Activated CD4-positive, alpha-beta T cell treated with anti-CD3 and anti-CD28 coated beads, Interleukin-2, amount 10 ng/mL, durations not matched to agents 7 days and 5 days (primary cell): ENCODE data around the gene LRRC8D. TPM values are rescaled to one million over a fixed set of nuclear protein-coding genes. Genes with fewer than 3 reads are reported as not detected.

ENCODE experiments used
- CTCF ChIA-PET: fragments of 350-600 bp; sonication (Branson Sonifier 250); formaldehyde crosslinking; loops from one replicate; lab custom pipeline; 2021; ENCODE audit warnings: antibody characterized with exemption; lab: Charles Lee
- POLR2A ChIA-PET: fragments of 350-600 bp; sonication (Branson Sonifier 250); formaldehyde crosslinking; loops from one replicate; lab custom pipeline; 2021; ENCODE audit warnings: antibody characterized with exemption; lab: Charles Lee
- DNase-seq: peaks from one replicate; pipeline ENCODE4 v3.0.0-alpha.2; 2020
- H3K27ac Mint-ChIP-seq: one replicate; pipeline ENCODE4 v1.8.0; 2021; ENCODE audit warnings: mild to moderate bottlenecking, moderate library complexity, mixed read lengths
- H3K27me3 Mint-ChIP-seq: one replicate; pipeline ENCODE4 v1.8.0; 2021; ENCODE audit warnings: mixed read lengths
- H3K36me3 Mint-ChIP-seq: one replicate; pipeline ENCODE4 v1.8.0; 2021; ENCODE audit warnings: low read depth, mixed read lengths
- H3K4me1 Mint-ChIP-seq: one replicate; pipeline ENCODE4 v1.8.0; 2021; ENCODE audit warnings: mixed read lengths
- H3K4me3 Mint-ChIP-seq: one replicate; pipeline ENCODE4 v1.8.0; 2021; ENCODE audit warnings: mild to moderate bottlenecking, moderate library complexity, mixed read lengths
- H3K9me3 Mint-ChIP-seq: one replicate; pipeline ENCODE4 v1.8.0; 2021; ENCODE audit warnings: mixed read lengths
- total RNA-seq, 2 experiments: library from RNA; stranded (reverse); gene quantifications; one replicate each; pipeline ENCODE4 v1.2.3, GENCODE V29; 2021

Gene LRRC8D
- total RNA-seq, 2 experiments from 2014 or later: 31.8 to 41.0 TPM

- peaks cover 50% of the 10 kb centered on the region for H3K4me1 Mint-ChIP-seq
- no peak for DNase-seq
Measured at GRCh38 chr1:89842567-89843272, 21.9 kb downstream of the LRRC8D start.

GRCh38 chr1:89843273-89844130, 22.7 kb downstream of the LRRC8D start:
- Mint-ChIP-seq H3K9me3 (no peaks in the 10 kb centered on the region), H3K27ac (peak overlapping the region; percentile 96), H3K4me1 (peaks cover 57% of the 10 kb centered on the region), H3K4me3 (peak overlapping the region; percentile 90), H3K27me3 (no peaks in the 10 kb centered on the region), H3K36me3 (peaks cover 36% of the 10 kb centered on the region)
- ChIA-PET CTCF (interaction anchor here (0.7 to 2.8 kb wide), 25 partner anchors 9 to 360 kb away, joined by 3 to 20 read pairs (median 4); partner anchors contain the start of gene LRRC8D), POLR2A (interaction anchor here (0.8 kb wide), 1 partner anchor 9 kb away, joined by 3 read pairs; no protein-coding TSS in a partner anchor)
- peak; percentile 83 for DNase-seq

More at GRCh38 chr1:89842567-89843272, 21.9 kb downstream of the LRRC8D start:
- peaks cover 28% of the 10 kb centered on the region for H3K36me3 Mint-ChIP-seq
- CTCF ChIA-PET: interaction anchor here (0.7 to 2.8 kb wide), 23 partner anchors 8 to 302 kb away, joined by 3 to 20 read pairs (median 4); partner anchors contain the start of gene LRRC8D
- POLR2A ChIA-PET: interaction anchor here (0.8 kb wide), 1 partner anchor 9 kb away, joined by 3 read pairs; no protein-coding TSS in a partner anchor
- H3K27ac Mint-ChIP-seq: peak overlapping the region; percentile 96
- H3K4me3 Mint-ChIP-seq: peak overlapping the region; percentile 90
- H3K27me3 Mint-ChIP-seq: no peaks in the 10 kb centered on the region
- H3K9me3 Mint-ChIP-seq: no peaks in the 10 kb centered on the region

DNA sequence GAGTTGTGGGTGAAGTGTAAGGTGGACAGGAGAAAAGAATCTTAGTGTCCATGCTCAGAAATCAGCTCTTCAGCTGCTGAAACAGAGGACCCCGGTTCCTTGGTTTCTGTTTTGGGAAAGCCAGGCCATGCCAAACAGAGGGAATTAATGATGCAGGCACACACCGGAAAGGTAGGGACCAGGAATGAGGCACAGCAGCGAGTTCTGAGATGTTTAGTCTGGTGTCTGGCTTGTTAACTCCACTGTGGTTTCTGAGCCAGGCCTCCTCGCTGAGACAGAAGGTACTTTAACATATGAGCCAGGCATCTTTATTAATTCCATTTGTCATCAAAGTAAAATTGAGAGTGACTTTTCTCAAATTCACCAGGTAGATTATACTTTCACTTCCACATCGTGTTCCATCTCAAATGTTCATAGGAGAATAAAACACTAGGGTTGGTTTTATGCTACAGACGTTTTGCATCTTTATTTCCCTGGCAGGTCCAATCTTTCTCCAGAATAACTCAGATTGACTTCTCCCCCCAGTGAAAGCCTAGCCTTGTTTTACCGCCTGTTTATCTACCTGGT, 23.5 kb downstream of the LRRC8D start:
- Mint-ChIP-seq H3K4me3 (peak overlapping the region; percentile 90), H3K9me3 (no peaks in the 10 kb centered on the region), H3K27ac (peak overlapping the region; percentile 92), H3K27me3 (no peaks in the 10 kb centered on the region), H3K36me3 (peaks cover 43% of the 10 kb centered on the region), H3K4me1 (peaks cover 61% of the 10 kb centered on the region)
- DNase-seq: peak; percentile 30
- ChIA-PET CTCF (interaction anchor here (1.0 to 2.8 kb wide), 11 partner anchors 10 to 361 kb away, joined by 3 to 20 read pairs (median 6); partner anchors contain the start of gene LRRC8D), POLR2A (no interaction called here)

DNA sequence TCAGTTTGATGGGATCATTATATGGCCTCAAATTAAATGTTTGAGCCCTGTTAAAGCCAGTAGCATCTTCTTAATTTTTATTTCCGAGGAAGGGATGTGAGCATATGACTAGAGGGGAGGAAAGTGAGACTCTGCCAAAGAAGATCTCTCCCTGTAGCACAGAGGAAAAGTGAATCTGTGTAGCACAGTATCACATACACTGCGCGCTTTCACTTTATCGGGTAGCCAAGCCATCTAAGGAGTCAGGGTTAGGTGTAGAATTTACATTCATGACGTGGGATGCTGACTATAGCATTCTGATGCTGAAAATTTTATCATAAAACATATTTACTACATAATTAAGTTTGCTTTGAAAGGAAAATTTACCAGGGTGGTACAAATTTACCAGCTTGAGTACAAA, 24.0 kb downstream of the LRRC8D start:
- H3K27ac Mint-ChIP-seq: peak overlapping the region; percentile 92
- no peaks in the 10 kb centered on the region for H3K27me3 Mint-ChIP-seq
- DNase-seq: peak; percentile 42
- ChIA-PET POLR2A (no interaction called here), CTCF (interaction anchor here (1.7 to 2.0 kb wide), 2 partner anchors 11 to 32 kb away, joined by 3 to 6 read pairs; no protein-coding TSS in a partner anchor)
- peaks cover 59% of the 10 kb centered on the region for H3K4me1 Mint-ChIP-seq
- H3K9me3 Mint-ChIP-seq: no peaks in the 10 kb centered on the region
- peaks cover 47% of the 10 kb centered on the region for H3K36me3 Mint-ChIP-seq
- H3K4me3 Mint-ChIP-seq: peak overlapping the region; percentile 90

GRCh38 chr1:89847191-89847729, 26.4 kb downstream of the LRRC8D start:
- H3K9me3 Mint-ChIP-seq: no peaks in the 10 kb centered on the region
- peak overlapping the region; percentile 27 for H3K4me3 Mint-ChIP-seq
- DNase-seq: no peak
- H3K27ac Mint-ChIP-seq: peak overlapping the region; percentile 76
- POLR2A ChIA-PET: no interaction called here
- H3K4me1 Mint-ChIP-seq: peaks cover 61% of the 10 kb centered on the region
- CTCF ChIA-PET: interaction anchor here (1.7 kb wide), 1 partner anchor 26 kb away, joined by 3 read pairs; no protein-coding TSS in a partner anchor
- H3K27me3 Mint-ChIP-seq: no peaks in the 10 kb centered on the region
- H3K36me3 Mint-ChIP-seq: peaks cover 57% of the 10 kb centered on the region

GRCh38 chr1:89850844-89851415, 30.1 kb downstream of the LRRC8D start:
- POLR2A ChIA-PET: interaction anchor here (0.7 kb wide), 1 partner anchor 770 kb away, joined by 10 read pairs; no protein-coding TSS in a partner anchor
- no peak overlapping the region for H3K27ac Mint-ChIP-seq
- no peak overlapping the region for H3K4me3 Mint-ChIP-seq
- CTCF ChIA-PET: interaction anchor here (0.7 to 1.3 kb wide), 2 partner anchors 9 to 288 kb away, joined by 3 to 4 read pairs; no protein-coding TSS in a partner anchor
- DNase-seq: no peak
- no peaks in the 10 kb centered on the region for H3K9me3 Mint-ChIP-seq
- H3K4me1 Mint-ChIP-seq: peaks cover 36% of the 10 kb centered on the region
- peaks cover 39% of the 10 kb centered on the region for H3K36me3 Mint-ChIP-seq
- H3K27me3 Mint-ChIP-seq: no peaks in the 10 kb centered on the region

GRCh38 chr1:89854140-89854539, 33.3 kb downstream of the LRRC8D start:
- DNase-seq: no peak
- POLR2A ChIA-PET: interaction anchor here (0.6 kb wide), 1 partner anchor 56 kb away, joined by 4 read pairs; no protein-coding TSS in a partner anchor

GRCh38 chr1:89855413-89856123, 34.7 kb downstream of the LRRC8D start:
- CTCF ChIA-PET: interaction anchor here (1.6 to 2.3 kb wide), 2 partner anchors 10 to 13 kb away, joined by 6 to 11 read pairs; no protein-coding TSS in a partner anchor
- Mint-ChIP-seq H3K27ac (no peak overlapping the region), H3K4me1 (peaks cover 9% of the 10 kb centered on the region), H3K27me3 (no peaks in the 10 kb centered on the region), H3K9me3 (no peaks in the 10 kb centered on the region), H3K4me3 (peak overlapping the region; percentile 29), H3K36me3 (peaks cover 33% of the 10 kb centered on the region)
- POLR2A ChIA-PET: no interaction called here
- DNase-seq: peak; percentile 23

More at GRCh38 chr1:89854140-89854539, 33.3 kb downstream of the LRRC8D start:
- Mint-ChIP-seq H3K4me3 (no peak overlapping the region), H3K36me3 (peaks cover 32% of the 10 kb centered on the region), H3K27me3 (no peaks in the 10 kb centered on the region), H3K9me3 (no peaks in the 10 kb centered on the region), H3K27ac (no peak overlapping the region), H3K4me1 (peaks cover 17% of the 10 kb centered on the region)
- CTCF ChIA-PET: interaction anchor here (0.6 to 2.3 kb wide), 2 partner anchors 11 to 41 kb away, joined by 5 to 11 read pairs; no protein-coding TSS in a partner anchor

GRCh38 chr1:89863165-89863830, 42.5 kb downstream of the LRRC8D start:
- Mint-ChIP-seq H3K9me3 (no peaks in the 10 kb centered on the region), H3K4me3 (peak overlapping the region; percentile 26), H3K27ac (peak overlapping the region; percentile 86), H3K27me3 (no peaks in the 10 kb centered on the region), H3K36me3 (peaks cover 64% of the 10 kb centered on the region), H3K4me1 (peaks cover 42% of the 10 kb centered on the region)
- no peak for DNase-seq
- ChIA-PET CTCF (interaction anchor here (0.6 to 1.6 kb wide), 3 partner anchors 20 to 151 kb away, joined by 3 to 5 read pairs (median 4); no protein-coding TSS in a partner anchor), POLR2A (no interaction called here)

GRCh38 chr1:89865498-89866382, 44.9 kb downstream of the LRRC8D start:
- Mint-ChIP-seq H3K36me3 (peaks cover 65% of the 10 kb centered on the region), H3K9me3 (peaks cover 2% of the 10 kb centered on the region), H3K27me3 (no peaks in the 10 kb centered on the region), H3K4me3 (no peak overlapping the region), H3K27ac (no peak overlapping the region), H3K4me1 (peaks cover 56% of the 10 kb centered on the region)
- POLR2A ChIA-PET: no interaction called here
- no peak for DNase-seq
- CTCF ChIA-PET: no interaction called here
